Lower leg skin (tissue), 3 donors: ENCODE measurements around the gene DLG3.

Experiments used
- POLR2A ChIP-seq, 2 donors: fragments of 450-650 bp; IDR thresholded peaks; one replicate each; pipeline ENCODE4 v1.6.1; 2016 to 2017; ENCODE audit warnings: antibody characterized with exemption in 2 of 2, mild to moderate bottlenecking in 1 of 2, moderate library complexity in 1 of 2
- TF ChIP-seq, protein P1 (sequence below), 3 donors: fragments of 450-650 bp; IDR thresholded peaks; one replicate each; pipeline ENCODE4 v1.5.1; 2016; ENCODE audit warnings: antibody characterized with exemption in 3 of 3, mild to moderate bottlenecking in 3 of 3, moderate library complexity in 2 of 3

DNA sequence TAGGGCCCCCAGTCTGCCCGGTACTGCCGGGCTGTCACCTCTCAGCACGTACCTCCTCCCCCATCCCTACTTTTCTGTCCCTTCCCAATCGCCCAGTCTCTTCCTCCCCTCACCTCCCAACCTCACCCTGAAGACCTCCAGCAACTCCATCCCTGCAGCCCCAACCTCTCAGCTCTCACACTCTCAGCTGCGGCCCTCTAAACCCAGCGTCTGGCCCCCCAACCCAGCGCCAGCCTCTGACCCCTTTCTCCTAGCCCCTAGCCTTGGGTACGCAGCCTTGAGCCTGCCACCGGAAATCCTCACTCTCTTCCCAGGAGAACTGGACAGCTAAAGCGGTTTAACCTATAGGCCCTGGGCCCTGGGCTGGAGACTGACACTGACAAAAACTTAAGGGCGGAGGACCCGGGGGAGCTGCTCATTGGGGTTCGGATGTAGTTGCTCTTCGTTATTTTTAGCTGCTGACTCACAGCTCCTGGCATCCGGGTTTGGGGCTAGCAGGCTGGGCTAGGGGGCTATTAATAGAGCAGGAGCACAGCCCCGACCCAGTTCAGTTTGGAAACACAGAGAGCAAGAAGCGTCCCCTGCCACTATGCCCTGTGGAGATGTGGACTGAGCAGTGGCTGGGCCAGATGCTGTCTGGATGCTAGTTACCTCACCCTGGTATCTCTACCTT is 9.6 kb upstream of the DLG3 start:
- no peak for TF ChIP-seq POLR2A (IDR thresholded peaks at IDR 0.05)
- TF ChIP-seq, protein P1, sequence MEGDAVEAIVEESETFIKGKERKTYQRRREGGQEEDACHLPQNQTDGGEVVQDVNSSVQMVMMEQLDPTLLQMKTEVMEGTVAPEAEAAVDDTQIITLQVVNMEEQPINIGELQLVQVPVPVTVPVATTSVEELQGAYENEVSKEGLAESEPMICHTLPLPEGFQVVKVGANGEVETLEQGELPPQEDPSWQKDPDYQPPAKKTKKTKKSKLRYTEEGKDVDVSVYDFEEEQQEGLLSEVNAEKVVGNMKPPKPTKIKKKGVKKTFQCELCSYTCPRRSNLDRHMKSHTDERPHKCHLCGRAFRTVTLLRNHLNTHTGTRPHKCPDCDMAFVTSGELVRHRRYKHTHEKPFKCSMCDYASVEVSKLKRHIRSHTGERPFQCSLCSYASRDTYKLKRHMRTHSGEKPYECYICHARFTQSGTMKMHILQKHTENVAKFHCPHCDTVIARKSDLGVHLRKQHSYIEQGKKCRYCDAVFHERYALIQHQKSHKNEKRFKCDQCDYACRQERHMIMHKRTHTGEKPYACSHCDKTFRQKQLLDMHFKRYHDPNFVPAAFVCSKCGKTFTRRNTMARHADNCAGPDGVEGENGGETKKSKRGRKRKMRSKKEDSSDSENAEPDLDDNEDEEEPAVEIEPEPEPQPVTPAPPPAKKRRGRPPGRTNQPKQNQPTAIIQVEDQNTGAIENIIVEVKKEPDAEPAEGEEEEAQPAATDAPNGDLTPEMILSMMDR (IDR thresholded peaks at IDR 0.05) = no peak
